Ovary (tissue), 9 donors: Measurements from ENCODE around the gene ACOT7. TPM values are rescaled to one million over a fixed set of nuclear protein-coding genes. Genes with fewer than 3 reads are reported as not detected.
"Not testable (repeated sequence)": the region's sequence is repeated elsewhere in the genome, so short reads cannot be mapped to it uniquely, and the experiment has no call there.

Experiments used
- DNase-seq, 5 donors: peaks; one replicate each; pipeline ENCODE4 v3.0.0-alpha.2; 2019 to 2020
- H3K27ac ChIP-seq, 2 donors: fragments of 200-600 bp; one replicate each; pipeline versions ENCODE4 v1.5.1 to v1.8.0; 2019 to 2022
- H3K27me3 ChIP-seq: fragments of 200-600 bp; one replicate; pipeline ENCODE4 v1.8.0; 2022
- H3K36me3 ChIP-seq: fragments of 200-600 bp; sonication (generic); one replicate; pipeline ENCODE4 v1.5.1; 2019
- H3K4me1 ChIP-seq: one replicate; pipeline ENCODE4 v1.8.1; 2013; ENCODE audit warnings: mild to moderate bottlenecking, moderate library complexity; ENCODE audit not compliant: insufficient read depth
- H3K4me3 ChIP-seq: fragments of 200-600 bp; sonication (generic); one replicate; pipeline ENCODE4 v1.5.1; 2017
- H3K9me3 ChIP-seq, 2 donors: fragments of 200-600 bp in 1 of 2; sonication (generic) in 1 of 2; one replicate each; pipeline versions ENCODE4 v1.5.1 to v1.8.1; 2013 to 2019; ENCODE audit warnings: mild to moderate bottlenecking in 1 of 2, moderate library complexity in 1 of 2
- EP300 ChIP-seq: sonication (generic); formaldehyde crosslinking; IDR thresholded peaks from one replicate; pipeline ENCODE4 v1.6.1; 2017; ENCODE audit warnings: antibody characterized with exemption
- POLR2A ChIP-seq: fragments of 450-650 bp; IDR thresholded peaks from one replicate; pipeline ENCODE4 v1.6.1; 2017; ENCODE audit warnings: antibody characterized with exemption, mild to moderate bottlenecking, moderate library complexity
- WGBS, 3 donors: extraction: QIAGEN DNeasy Blood & Tissue Kit in 1 of 3; methylation state at CpG; one replicate each; pipeline versions ENCODE4 v1.1.5 to v1.1.7; 2013 to 2017; 5-methylcytosine and 5-hydroxymethylcytosine counted together
- intact Hi-C, 4 donors: fragments of 100-400 bp; cut with DNase I; formaldehyde crosslinking; loops; one replicate each; pipeline versions ENCODE4 v1.11.0 to v1.15.1; 2022 to 2023
- polyA plus RNA-seq, 2 donors: library from polyadenylated mRNA; stranded (reverse); fragments of 200-250 nt in 1 of 2; fragments of 350-450 nt in 1 of 2; fragmentation: Illumina TruSeq in 1 of 2; extraction: RNeasy Lipid Tissue Mini Kit (QIAGEN cat#74804) in 1 of 2; gene quantifications; one replicate each; pipeline ENCODE4 v1.2.3, GENCODE V29; 2013 to 2014
- total RNA-seq, 7 donors: library from RNA; depleted of rRNA in 2 of 7; stranded (reverse); fragments of >200 nt in 2 of 7; fragmentation: NEBNext Ultra II Directional in 3 of 7; extraction: Animal tissue kit (Norgen Biotek cat#: 25700) in 3 of 7; gene quantifications; one replicate each; pipeline versions ENCODE4 v1.1.0 to v1.2.4, GENCODE V29; 2016 to 2023
- TF ChIP-seq, protein P1 (sequence below), 3 donors: fragments of 450-650 bp in 2 of 3; fragments of 200-600 bp in 1 of 3; IDR thresholded peaks; one replicate each; pipeline versions ENCODE4 v1.5.1 to v1.8.0; 2016 to 2022; ENCODE audit warnings: antibody characterized with exemption in 3 of 3, mild to moderate bottlenecking in 1 of 3
- donor health status: DM: no; HTN: no; CAD: no; lungs with moderate emphysema.
- donor health status: DM: no; HTN: no; CAD: no.
- donor health status: Bipolar disorder and iron deficiency.
- donor health status: DM: yes; HTN: yes; CAD: no.
- donor health status: DM: no; HTN: no; CAD: no.
- donor health status: DM: yes; HTN: yes; CAD: no.

The ACOT7 gene
- total and polyA plus RNA-seq, 9 donors, result 6.4 to 20.7 (median 11.3) TPM

DNA sequence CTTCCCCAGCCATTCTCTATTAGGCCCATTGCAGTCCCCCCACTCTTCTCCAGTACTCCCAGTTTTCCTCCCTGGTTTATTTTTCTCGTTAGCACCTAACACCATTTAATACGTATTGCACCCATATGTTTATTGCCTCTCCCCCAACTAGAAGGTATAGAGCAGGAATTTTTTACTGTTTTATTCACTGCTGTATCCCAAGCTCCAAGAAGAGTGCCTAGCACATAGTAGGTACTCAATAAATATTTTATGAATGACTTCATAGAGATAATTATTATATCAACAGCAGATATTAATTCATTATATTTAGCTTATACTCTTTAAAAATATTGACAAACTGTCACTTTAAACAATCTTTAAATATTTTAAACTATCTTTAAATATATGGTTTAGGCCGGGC, 5.7 kb upstream of the ACOT7 start:
- intact Hi-C loops, result no loop called here
- Histone ChIP-seq H3K4me1 (peaks cover under 1% of the 10 kb centered on the region), H3K27ac (no peak overlapping the region), H3K36me3 (no peaks in the 10 kb centered on the region), H3K9me3 (no peaks in the 10 kb centered on the region), H3K4me3 (no peak overlapping the region), H3K27me3 (no peaks in the 10 kb centered on the region)
- WGBS, 3 donors, result 79 to 86% (median 79%) methylated on average over 3 of the region's 3 CpGs
- no peak for DNase-seq
- no peak for TF ChIP-seq EP300
- TF ChIP-seq POLR2A, result no peak
- TF ChIP-seq, protein P1, sequence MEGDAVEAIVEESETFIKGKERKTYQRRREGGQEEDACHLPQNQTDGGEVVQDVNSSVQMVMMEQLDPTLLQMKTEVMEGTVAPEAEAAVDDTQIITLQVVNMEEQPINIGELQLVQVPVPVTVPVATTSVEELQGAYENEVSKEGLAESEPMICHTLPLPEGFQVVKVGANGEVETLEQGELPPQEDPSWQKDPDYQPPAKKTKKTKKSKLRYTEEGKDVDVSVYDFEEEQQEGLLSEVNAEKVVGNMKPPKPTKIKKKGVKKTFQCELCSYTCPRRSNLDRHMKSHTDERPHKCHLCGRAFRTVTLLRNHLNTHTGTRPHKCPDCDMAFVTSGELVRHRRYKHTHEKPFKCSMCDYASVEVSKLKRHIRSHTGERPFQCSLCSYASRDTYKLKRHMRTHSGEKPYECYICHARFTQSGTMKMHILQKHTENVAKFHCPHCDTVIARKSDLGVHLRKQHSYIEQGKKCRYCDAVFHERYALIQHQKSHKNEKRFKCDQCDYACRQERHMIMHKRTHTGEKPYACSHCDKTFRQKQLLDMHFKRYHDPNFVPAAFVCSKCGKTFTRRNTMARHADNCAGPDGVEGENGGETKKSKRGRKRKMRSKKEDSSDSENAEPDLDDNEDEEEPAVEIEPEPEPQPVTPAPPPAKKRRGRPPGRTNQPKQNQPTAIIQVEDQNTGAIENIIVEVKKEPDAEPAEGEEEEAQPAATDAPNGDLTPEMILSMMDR (IDR thresholded peaks at IDR 0.05), result no peak

DNA sequence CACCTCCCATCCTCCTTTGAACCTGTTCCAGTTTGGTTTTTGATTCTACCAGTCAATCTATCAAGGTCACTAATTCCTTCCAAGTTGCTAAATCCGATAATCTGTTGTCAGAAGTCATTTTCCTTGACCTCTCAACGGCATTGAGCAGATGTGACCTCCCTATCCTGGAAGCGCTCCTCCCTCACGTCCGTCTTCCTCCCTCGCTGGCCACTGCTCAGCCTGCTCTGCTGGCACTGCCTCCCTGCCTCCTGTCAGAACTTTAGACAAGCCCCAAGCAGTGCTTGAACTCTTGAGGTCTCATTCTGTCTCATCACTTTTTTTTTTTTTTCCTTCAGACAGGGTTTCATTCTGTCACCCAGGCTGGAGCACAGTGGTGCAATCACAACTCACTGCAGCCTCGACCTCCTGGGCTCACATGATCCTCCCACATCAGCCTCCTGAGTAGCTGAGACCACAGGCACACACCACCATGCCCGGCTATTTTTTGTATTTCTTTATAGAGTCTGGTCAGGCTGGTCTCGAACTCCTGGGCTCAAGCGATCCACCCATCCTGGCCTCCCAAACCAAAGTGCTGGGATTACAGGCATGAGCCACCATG, 4.4 kb upstream of the ACOT7 start:
- intact Hi-C loops, result no loop called here
- no peak for TF ChIP-seq POLR2A
- TF ChIP-seq, protein P1 (IDR thresholded peaks at IDR 0.05), result no peak
- no peak for TF ChIP-seq EP300
- Histone ChIP-seq H3K36me3 (no peaks in the 10 kb centered on the region), H3K4me1 (peaks cover 1% of the 10 kb centered on the region), H3K9me3 (no peaks in the 10 kb centered on the region), H3K27me3 (no peaks in the 10 kb centered on the region), H3K4me3 (no peak overlapping the region), H3K27ac (no peak overlapping the region)
- no peak for DNase-seq
- WGBS, 3 donors, result 29 to 34% (median 34%) methylated on average over 10 of the region's 10 CpGs

DNA sequence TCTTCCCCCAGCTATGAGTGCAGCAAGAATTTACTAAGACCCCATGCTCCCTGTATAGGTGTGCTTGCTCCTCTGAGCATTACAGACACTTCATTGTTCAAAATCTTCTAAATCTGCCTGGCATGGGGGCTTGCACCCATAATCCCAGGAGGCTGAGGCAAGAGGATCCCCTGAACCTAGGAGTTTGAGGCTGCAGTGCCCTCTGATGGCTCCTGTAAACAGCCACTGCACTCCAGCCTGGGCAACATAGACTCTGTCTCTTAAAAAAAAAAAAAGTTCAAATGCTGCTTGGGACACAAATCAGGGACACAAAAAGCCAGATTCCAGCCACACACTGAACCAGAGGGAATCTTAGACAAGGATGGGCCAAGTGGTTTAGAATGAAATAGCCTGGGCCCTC, 3.4 kb upstream of the ACOT7 start:
- H3K4me1 ChIP-seq, result peaks cover 8% of the 10 kb centered on the region
- TF ChIP-seq EP300 (no peak), POLR2A (no peak)
- TF ChIP-seq, protein P1 (IDR thresholded peaks at IDR 0.05), result no peak
- no peak for DNase-seq
- intact Hi-C loops, result no loop called here
- no peak overlapping the region for H3K4me3 ChIP-seq
- H3K9me3 ChIP-seq, result no peaks in the 10 kb centered on the region
- no peaks in the 10 kb centered on the region for H3K36me3 ChIP-seq
- H3K27me3 ChIP-seq, result no peaks in the 10 kb centered on the region
- H3K27ac ChIP-seq, result no peak overlapping the region

DNA sequence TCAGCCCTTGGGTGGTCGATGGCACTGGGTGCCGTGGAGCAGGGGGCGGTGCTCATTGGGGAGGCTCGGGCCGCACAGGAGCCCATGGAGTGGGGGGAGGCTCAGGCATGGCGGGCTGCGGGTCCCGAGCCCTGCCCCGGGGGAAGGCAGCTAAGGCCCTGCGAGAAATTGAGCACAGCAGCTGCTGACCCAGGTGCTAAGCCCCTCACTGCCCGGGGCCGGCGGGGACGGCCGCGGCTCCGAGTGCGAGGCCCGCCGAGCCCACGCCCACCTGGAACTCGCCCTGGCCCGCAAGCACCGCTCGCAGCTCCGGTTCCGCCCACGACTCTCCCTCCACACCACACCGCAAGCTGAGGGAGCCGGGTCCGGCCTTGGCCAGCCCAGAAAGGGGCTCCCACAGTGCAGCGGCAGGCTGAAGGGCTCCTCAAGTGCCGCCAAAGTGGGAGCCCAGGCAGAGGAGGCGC, 2.2 kb upstream of the ACOT7 start:
- H3K27me3 ChIP-seq, H3K4me3 ChIP-seq, H3K9me3 ChIP-seq, H3K4me1 ChIP-seq, intact Hi-C loops, H3K27ac ChIP-seq, H3K36me3 ChIP-seq: not testable (repeated sequence)
- DNase-seq, result peak in 1 of 5 donors; percentile 26
- 94 to 96% (median 95%) methylated on average over 31 to 34 of the region's 34 CpGs for WGBS, 3 donors

DNA sequence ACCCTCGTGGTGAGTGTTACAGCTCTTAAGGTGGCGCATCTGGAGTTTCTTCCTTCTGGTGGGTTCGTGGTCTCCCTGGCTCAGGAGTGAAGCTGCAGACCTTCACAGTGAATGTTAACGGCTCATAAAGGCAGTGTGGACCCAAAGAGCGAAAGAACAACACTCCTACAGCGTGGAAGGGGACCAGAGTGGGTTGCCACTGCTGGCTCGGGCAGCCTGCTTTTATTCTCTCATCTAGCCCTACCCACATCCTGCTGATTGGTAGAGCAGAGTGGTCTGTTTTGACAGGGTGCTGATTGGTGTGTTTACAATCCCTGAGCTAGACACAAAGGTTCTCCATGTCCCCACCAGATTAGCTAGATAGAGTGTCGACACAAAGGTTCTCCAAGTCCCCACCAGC, 1.6 kb upstream of the ACOT7 start:
- H3K36me3 ChIP-seq, H3K27me3 ChIP-seq, H3K4me1 ChIP-seq, H3K27ac ChIP-seq, intact Hi-C loops, H3K9me3 ChIP-seq, H3K4me3 ChIP-seq, DNase-seq: not testable (repeated sequence)
- 90 to 93% (median 92%) methylated on average over 8 of the region's 8 CpGs for WGBS, 3 donors
